CD4-positive, alpha-beta T cell treated with Interleukin-4 for 4 hours (primary cell): ENCODE results near the gene CHKB.

Source experiments
- DNase-seq: peaks from one replicate; pipeline ENCODE4 v3.0.0-alpha.2; 2020

CHKB gene

GRCh38 chr22:50546326-50547262 is 36.1 kb downstream of the CHKB start:
- DNase-seq: no peak

GRCh38 chr22:50545522-50546325 is 36.9 kb downstream of the CHKB start, which contains the start of gene KLHDC7B:
KLHDC7B (plus strand) TSS chr22:50545899; CDS start chr22:50546244, 345 bp downstream.
- peak; percentile 32 for DNase-seq

- DNase-seq: peak; percentile 27
Observed at GRCh38 chr22:50544746-50545253, 37.8 kb downstream of the CHKB start.

GRCh38 chr22:50544078-50544745 is 38.4 kb downstream of the CHKB start:
- DNase-seq: peak; percentile 81

- peak; percentile 26 for DNase-seq
Observed at GRCh38 chr22:50542416-50542927, 40.2 kb downstream of the CHKB start.

GRCh38 chr22:50541667-50542026 is 41.0 kb downstream of the CHKB start:
- DNase-seq: peak; percentile 70

GRCh38 chr22:50540381-50540780 is 42.3 kb downstream of the CHKB start:
- no peak for DNase-seq

- DNase-seq: no peak
Observed at GRCh38 chr22:50537765-50538164, 44.9 kb downstream of the CHKB start.

GRCh38 chr22:50536226-50536625 is 46.4 kb downstream of the CHKB start:
- no peak for DNase-seq

GRCh38 chr22:50535113-50535512 is 47.5 kb downstream of the CHKB start:
- DNase-seq: no peak

GRCh38 chr22:50533856-50534711 is 48.6 kb downstream of the CHKB start:
- peak; percentile 39 for DNase-seq

- no peak for DNase-seq
Observed at GRCh38 chr22:50532824-50533796, 49.5 kb downstream of the CHKB start.

- DNase-seq: no peak
Observed at GRCh38 chr22:50531962-50532674, 50.5 kb downstream of the CHKB start.

- peak; percentile 59 for DNase-seq
Observed at GRCh38 chr22:50531546-50531961, 51.1 kb downstream of the CHKB start.

- peak; percentile 81 for DNase-seq
Observed at GRCh38 chr22:50530877-50531545, 51.6 kb downstream of the CHKB start.

GRCh38 chr22:50530580-50530876 is 52.1 kb downstream of the CHKB start:
- no peak for DNase-seq

GRCh38 chr22:50529897-50530579 is 52.6 kb downstream of the CHKB start, which contains the start of gene TYMP:
TYMP (minus strand) TSS chr22:50530012; CDS start chr22:50529709, 303 bp downstream.
- DNase-seq: peak; percentile 64

- no peak for DNase-seq
Observed at GRCh38 chr22:50529416-50529896, 53.2 kb downstream of the CHKB start.
